Spleen (tissue), 3 donors: ENCODE measurements around the gene SLC25A13.

Source experiments
- POLR2A ChIP-seq, 3 donors: fragments of 450-650 bp; IDR thresholded peaks; one replicate each; pipeline ENCODE4 v1.5.1; 2017; ENCODE audit warnings: antibody characterized with exemption in 3 of 3, mild to moderate bottlenecking in 1 of 3
- POLR2AphosphoS5 ChIP-seq, 3 donors: sonication (generic); formaldehyde crosslinking; IDR thresholded peaks; one replicate each; pipeline ENCODE4 v1.5.1; 2017; ENCODE audit warnings: antibody characterized with exemption in 3 of 3

GRCh38 chr7:96276019-96276418, 45.9 kb downstream of the SLC25A13 start:
- TF ChIP-seq POLR2AphosphoS5 (IDR thresholded peaks at IDR 0.05) (no peak), POLR2A (IDR thresholded peaks at IDR 0.05) (no peak)
